Measurements from ENCODE around the gene TMEM132D.

GRCh38 chr12:129696405-129696804, 207.4 kb downstream of the TMEM132D start:
- TF ChIP-seq CTCF (IDR thresholded peaks at IDR 0.05) (no peak), EZH2phosphoT487 (IDR thresholded peaks at IDR 0.05) (no peak)
